Osteoblast (primary cell): Measurements from ENCODE around the gene ZNF138. TPM values are rescaled to one million over a fixed set of nuclear protein-coding genes. Genes with fewer than 3 reads are reported as not detected.
"Not testable (repeated sequence)": the region's sequence is repeated elsewhere in the genome, so short reads cannot be mapped to it uniquely, and the experiment has no call there.

ENCODE experiments used
- DNase-seq: peaks from one replicate; pipeline ENCODE4 v3.0.0; 2011; ENCODE audit warnings: low spot score, mixed read lengths; ENCODE audit not compliant: insufficient read length; ENCODE audit errors: missing footprints
- H2AFZ ChIP-seq: 2 replicates; pipeline ENCODE4 v1.6.0; 2011; ENCODE audit warnings: mild to moderate bottlenecking, low read length
- H3K27ac ChIP-seq: 2 replicates; pipeline ENCODE4 v1.5.1; 2011; ENCODE audit warnings: mild to moderate bottlenecking, low read depth, low read length, moderate library complexity
- H3K27me3 ChIP-seq: 2 replicates; pipeline ENCODE4 v1.6.0; 2012; ENCODE audit warnings: mild to moderate bottlenecking, control low read depth, inconsistent platforms, low read length, moderate library complexity; ENCODE audit not compliant: insufficient read depth
- H3K36me3 ChIP-seq: 2 replicates; pipeline ENCODE4 v1.5.1; 2011; ENCODE audit warnings: mild to moderate bottlenecking, low read length, control low read depth, moderate library complexity; ENCODE audit not compliant: insufficient read depth
- H3K4me1 ChIP-seq: 2 replicates; pipeline ENCODE4 v1.5.1; 2011; ENCODE audit warnings: mild to moderate bottlenecking, low read length, control low read depth, moderate library complexity; ENCODE audit not compliant: insufficient read depth
- H3K4me2 ChIP-seq: 2 replicates; pipeline ENCODE4 v1.6.0; 2011; ENCODE audit warnings: mild to moderate bottlenecking, low read length; ENCODE audit not compliant: insufficient read depth
- H3K4me3 ChIP-seq: fragments of 200-600 bp; sonication (generic); 3 replicates; pipeline ENCODE4 v1.5.1; 2012; ENCODE audit warnings: mild to moderate bottlenecking, low read length, inconsistent platforms; ENCODE audit not compliant: insufficient read depth
- H3K79me2 ChIP-seq: 2 replicates; pipeline ENCODE4 v1.6.0; 2012; ENCODE audit warnings: mild to moderate bottlenecking, low read length, control low read depth, inconsistent platforms; ENCODE audit not compliant: insufficient read depth
- H3K9me3 ChIP-seq: 2 replicates; pipeline ENCODE4 v1.5.1; 2011; ENCODE audit warnings: low read depth, low read length, control low read depth
- H4K20me1 ChIP-seq: 2 replicates; pipeline ENCODE4 v1.6.0; 2012; ENCODE audit warnings: mild to moderate bottlenecking, low read length, control low read depth; ENCODE audit not compliant: insufficient read depth
- CTCF ChIP-seq: IDR thresholded peaks from 2 replicates; pipeline ENCODE4 v1.5.1; 2011; ENCODE audit warnings: mild to moderate bottlenecking, low read depth, low read length, moderate library complexity; ENCODE audit errors: extremely low read depth
- total RNA-seq: library from RNA; depleted of rRNA; stranded (reverse); fragments of >200 nt; gene quantifications from 2 replicates; pipeline ENCODE4 v1.2.3, GENCODE V29; 2012

Gene ZNF138
- total RNA-seq, 1 donor: 4.7 TPM

GRCh38 chr7:64853679-64854078 is 59.5 kb downstream of the ZNF138 start:
- peaks cover 6% of the 10 kb centered on the region for H3K4me1 ChIP-seq
- no peak for DNase-seq

DNA sequence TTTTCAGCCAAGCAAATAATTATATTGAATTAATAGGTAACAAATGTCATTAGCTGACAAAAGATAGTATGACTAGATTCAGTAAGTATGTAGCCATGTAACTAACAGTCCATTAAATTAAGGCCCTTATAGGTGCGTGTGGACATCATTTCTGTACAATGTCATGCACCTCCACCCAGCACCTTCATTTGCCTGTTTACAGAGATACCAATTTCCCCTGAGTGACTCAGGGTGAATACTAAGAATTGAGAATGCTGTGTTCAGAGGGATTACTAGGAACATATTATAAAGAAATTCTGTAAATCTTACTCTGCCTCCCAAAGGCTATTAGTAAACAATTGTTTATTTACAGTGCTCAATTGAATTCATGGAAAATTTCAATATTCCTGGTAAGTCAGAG is 60.7 kb downstream of the ZNF138 start:
- Histone ChIP-seq H3K4me3 (no peak overlapping the region), H3K79me2 (no peaks in the 10 kb centered on the region), H4K20me1 (no peaks in the 10 kb centered on the region), H2AFZ (no peak overlapping the region), H3K4me2 (no peak overlapping the region), H3K27ac (no peak overlapping the region), H3K9me3 (no peaks in the 10 kb centered on the region), H3K27me3 (no peaks in the 10 kb centered on the region), H3K36me3 (no peaks in the 10 kb centered on the region), H3K4me1 (peaks cover under 1% of the 10 kb centered on the region)
- no peak for DNase-seq
- TF ChIP-seq CTCF: no peak

More at GRCh38 chr7:64853679-64854078, 59.5 kb downstream of the ZNF138 start:
- Histone ChIP-seq H3K27me3 (no peaks in the 10 kb centered on the region), H3K36me3 (no peaks in the 10 kb centered on the region), H3K79me2 (no peaks in the 10 kb centered on the region), H3K27ac (no peak overlapping the region), H3K4me3 (no peak overlapping the region), H2AFZ (no peak overlapping the region), H4K20me1 (no peaks in the 10 kb centered on the region), H3K9me3 (no peaks in the 10 kb centered on the region), H3K4me2 (no peak overlapping the region)
- no peak for TF ChIP-seq CTCF

DNA sequence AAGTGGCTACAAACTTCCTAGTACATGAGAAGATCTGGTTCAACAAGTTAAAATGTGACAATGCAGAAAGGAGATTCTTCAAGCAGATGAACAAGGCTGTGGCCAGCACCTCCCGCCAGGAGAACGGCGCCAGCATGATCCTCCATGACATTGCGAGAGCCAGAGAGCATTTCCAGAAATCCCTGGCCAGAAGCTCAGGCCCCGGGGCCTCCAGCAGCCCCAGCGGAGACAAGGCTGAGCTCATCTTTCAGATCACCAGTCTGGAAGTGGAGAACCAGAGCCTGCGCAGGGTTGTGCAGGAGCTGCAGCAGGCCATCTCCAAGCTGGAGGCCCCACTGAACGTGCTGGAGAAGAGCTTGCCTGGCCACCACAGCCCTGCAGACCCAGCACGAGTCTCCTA is 68.8 kb downstream of the ZNF138 start:
- Histone ChIP-seq H3K79me2 (no peaks in the 10 kb centered on the region), H3K4me3 (no peak overlapping the region), H3K9me3 (no peaks in the 10 kb centered on the region), H3K27ac (no peak overlapping the region), H3K4me2 (no peak overlapping the region), H4K20me1 (no peaks in the 10 kb centered on the region), H2AFZ (no peak overlapping the region), H3K4me1 (no peaks in the 10 kb centered on the region), H3K36me3 (no peaks in the 10 kb centered on the region), H3K27me3 (no peaks in the 10 kb centered on the region)
- DNase-seq: no peak
- no peak for TF ChIP-seq CTCF

DNA sequence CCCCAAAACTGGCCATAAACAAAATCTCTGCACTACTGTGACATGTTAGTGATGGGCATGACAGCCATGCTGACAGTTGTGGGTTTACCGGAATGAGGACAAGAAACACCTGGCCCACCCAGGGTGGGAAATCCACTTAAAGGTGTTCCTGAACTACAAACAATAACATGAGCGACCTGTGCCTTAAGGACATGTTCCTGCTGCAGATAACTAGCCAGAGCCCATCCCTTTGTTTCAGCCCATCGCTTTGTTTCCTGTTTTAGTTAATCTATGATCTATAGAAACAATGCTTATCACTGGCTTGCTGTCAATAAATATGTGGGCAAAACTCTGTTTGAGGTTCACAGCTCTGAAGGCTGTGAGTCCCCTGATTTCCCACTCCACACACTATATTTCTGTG is 69.3 kb downstream of the ZNF138 start:
- H2AFZ ChIP-seq, DNase-seq, H3K4me1 ChIP-seq, H3K27ac ChIP-seq, H3K9me3 ChIP-seq, H3K27me3 ChIP-seq, H4K20me1 ChIP-seq, H3K79me2 ChIP-seq, H3K4me2 ChIP-seq, H3K36me3 ChIP-seq, H3K4me3 ChIP-seq: not testable (repeated sequence)
